GM19238 (cell line): ENCODE data around the gene IL15RA.
"Not testable (repeated sequence)": the region's sequence is repeated elsewhere in the genome, so short reads cannot be mapped to it uniquely, and the experiment has no call there.

Experiments
- DNase-seq: peaks from one replicate; pipeline ENCODE4 v3.0.0; 2011; ENCODE audit warnings: low spot score; ENCODE audit not compliant: insufficient read length

Gene IL15RA

DNA sequence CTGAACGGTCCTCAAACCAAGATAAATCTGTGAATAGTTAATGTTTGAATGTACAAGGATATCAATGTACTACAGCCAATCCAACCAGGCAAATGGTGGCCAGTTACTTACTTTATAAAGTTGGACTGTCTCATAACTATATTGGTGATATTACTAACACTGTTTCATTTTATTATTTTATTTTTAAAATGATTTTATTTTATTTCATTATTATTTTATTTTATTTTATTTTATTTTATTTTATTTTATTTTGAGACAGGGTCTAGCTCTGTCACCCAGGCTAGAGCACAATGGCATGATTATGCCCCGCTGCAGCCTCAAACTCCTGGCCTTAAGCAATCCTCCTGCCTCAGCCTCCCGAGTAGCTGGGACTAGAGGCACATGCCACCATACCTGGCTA is 6.8 kb downstream of the IL15RA start:
- no peak for DNase-seq

DNA sequence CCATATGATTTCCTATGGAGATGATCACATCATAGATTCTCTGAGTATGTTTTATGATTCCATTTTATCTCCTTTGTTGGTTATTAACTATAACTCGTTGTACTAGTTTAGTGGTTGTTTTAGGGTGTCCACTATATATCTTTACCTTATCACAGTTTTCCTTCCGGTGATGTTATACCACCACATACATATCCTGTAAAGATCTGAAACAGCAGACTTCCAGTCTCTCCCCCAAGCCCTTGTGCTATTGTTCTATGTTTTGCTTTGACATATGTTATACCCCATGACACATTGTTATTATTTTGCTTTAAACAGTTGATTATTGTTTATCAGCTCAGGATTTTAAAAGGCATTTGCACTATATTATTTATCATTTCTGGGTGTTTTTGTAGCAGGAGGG is 7.3 kb downstream of the IL15RA start:
- no peak for DNase-seq

DNA sequence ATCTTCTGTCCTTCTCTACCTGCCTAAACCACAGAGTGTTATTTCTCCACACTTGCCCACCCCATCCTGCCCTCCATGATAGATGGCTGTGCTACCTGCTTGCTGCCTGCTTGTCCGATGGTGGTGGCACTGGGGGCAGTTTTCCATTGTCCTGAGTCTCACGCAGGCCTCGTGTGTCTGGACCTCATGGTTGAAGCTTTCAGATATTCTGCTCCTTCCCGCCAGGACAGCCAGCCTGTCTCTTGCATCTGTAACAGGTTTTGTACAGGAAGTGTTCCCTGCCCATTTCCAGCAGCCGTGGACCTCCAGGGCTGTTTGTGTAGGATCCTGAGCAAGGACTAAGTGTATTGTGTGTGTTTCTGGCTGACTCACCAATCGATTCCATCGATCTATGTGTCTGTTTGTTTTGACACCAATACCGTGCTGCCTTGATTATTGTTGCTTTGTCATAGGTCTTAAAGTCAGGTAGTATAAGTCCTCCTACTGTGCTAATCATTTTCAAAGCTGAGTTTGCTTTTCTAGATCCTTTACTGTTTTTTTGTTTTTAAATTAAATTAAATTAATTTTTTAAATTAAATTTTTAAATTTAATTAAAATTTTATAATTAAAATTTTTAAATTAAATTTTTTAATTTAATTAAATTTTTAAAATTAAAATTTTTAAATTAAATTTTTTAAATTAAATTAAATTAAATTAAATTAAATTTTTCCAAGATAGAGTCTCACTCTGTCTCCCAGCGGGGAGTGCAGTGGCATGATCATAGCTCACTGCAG is 8.5 kb downstream of the IL15RA start:
- DNase-seq = no peak

DNA sequence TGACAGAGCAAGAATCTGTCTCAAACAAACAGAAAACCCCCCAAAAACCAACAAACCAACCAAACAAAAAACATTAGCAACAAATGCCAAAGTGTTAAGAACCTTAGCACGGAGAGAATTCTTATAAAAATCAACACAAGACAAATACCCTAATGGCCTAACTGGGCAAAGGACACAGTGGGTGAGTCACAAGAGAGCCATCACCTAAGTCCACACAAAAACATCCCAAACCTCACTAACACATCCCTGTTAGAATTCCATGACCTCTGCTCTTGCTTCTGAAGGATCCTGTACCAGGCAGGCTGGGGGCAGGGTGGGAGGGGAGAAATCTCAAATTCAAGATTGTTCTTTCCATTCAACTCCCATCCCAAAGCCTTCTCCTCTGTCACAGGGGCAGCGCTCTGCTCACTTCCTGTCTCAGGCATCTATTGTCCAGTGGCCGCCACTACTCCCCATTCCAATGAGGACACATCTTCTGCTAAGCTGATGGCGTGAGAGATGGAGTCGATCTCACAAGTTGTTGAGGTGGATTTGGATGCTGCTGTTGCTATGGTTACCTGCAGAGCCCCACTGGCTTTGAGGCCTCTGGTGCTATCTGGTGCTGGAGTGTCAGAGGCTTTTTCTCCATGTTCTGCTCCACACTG is 9.2 kb downstream of the IL15RA start:
- DNase-seq = no peak

DNA sequence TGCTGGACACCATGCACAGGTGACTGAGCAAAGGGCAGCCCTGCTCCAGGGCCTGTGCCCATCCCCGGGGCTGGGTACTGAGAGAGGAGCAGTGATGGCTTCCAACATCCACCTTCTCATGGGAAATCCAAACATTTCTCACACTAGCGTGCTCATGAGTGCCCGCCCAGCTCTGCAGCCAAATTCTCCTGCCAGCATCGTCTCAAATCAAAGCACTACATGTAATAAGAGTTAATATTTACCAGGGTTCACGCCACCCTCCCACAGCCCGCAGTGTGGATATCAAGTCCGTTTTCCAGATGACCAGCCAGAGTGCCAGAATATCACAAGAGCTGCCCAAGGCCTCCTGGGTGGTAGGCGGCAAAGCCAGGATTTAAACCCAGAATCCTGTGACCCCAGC is 12.1 kb downstream of the IL15RA start:
- no peak for DNase-seq

DNA sequence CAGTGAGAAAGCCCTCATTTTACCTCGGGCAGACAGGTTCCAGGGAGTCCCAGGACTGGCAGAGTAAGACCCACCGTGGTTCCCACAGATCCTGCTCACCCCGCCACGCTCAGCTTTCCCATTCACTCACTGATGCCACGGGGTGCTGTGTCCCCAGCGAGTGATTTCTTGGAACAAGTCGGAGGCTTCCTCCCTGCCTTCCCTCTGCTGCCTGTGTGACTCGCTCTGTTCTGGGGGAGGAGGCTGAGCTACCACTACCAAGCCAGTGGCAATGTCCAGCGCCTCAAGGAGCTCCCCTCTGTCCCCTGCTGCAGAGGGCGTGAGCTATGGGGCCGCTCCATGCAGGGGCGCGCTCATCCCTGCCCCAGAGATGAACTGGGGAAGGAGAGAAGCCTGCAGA is 12.6 kb downstream of the IL15RA start:
- DNase-seq = no peak

DNA sequence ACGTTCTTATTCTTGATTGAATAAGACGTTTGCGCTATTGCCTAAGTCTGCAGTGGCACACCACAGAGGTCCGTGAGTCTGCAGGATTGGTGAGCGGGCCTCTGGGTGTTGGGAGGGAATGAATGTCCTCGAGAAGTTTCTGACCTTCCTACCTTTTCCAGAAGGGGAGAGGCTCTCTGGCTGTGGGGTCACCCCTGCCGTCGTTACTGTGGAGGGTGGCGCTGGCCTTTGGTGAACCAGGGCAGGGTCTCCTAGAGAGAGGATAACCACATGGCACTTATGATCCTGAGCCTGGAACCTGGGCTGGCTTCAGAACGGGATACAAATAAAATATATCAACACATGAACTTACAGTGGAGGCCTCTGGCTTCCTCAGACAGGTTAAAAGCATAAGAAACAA is 13.8 kb downstream of the IL15RA start:
- no peak for DNase-seq

DNA sequence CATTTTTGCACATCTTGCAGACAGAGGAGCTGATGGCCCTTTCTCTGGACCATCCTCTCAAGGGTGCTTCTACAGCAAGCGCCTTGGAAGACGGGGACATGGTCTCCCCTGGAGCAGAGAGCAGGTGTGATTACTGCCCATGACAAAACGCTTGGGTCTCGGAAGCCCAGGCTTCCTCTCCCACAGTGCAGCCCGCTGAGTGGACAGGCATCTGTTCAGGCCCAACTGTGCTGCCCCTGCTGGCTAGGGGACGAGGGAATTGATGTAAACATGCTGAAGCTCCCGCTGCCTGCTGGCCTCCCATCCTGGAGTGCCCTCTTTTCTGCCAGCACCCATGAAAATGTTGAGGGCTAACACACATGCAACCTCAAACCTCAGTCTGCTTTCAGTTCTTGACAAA is 14.3 kb downstream of the IL15RA start:
- DNase-seq = no peak

DNA sequence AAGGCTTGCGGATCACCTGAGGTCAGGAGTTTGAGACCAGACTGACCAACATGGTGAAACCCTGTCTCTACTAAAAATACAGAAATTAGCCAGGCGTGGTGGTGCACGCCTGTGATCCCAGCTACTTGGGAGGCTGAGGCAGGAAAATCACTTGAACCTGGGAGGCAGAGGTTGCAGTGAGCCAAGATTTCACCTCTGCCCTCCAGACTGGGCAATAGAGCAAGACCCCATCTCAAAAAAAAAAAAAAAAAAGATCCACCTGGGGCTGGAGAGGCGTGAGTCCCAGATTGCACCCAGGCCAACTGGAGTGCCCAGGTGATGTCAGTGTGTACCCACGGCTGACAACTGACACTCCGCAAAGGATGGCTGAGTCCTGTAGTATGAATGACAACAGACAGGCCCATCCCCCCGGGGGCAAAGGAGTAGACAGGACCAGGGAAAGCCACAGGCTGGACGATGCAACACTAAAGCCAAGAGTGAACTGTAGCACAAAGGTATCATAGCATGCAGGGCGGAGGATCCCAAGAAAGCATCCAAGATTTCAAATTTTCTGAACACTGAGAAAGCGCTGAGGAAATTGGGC is 14.9 kb downstream of the IL15RA start:
- not testable (repeated sequence) for DNase-seq

DNA sequence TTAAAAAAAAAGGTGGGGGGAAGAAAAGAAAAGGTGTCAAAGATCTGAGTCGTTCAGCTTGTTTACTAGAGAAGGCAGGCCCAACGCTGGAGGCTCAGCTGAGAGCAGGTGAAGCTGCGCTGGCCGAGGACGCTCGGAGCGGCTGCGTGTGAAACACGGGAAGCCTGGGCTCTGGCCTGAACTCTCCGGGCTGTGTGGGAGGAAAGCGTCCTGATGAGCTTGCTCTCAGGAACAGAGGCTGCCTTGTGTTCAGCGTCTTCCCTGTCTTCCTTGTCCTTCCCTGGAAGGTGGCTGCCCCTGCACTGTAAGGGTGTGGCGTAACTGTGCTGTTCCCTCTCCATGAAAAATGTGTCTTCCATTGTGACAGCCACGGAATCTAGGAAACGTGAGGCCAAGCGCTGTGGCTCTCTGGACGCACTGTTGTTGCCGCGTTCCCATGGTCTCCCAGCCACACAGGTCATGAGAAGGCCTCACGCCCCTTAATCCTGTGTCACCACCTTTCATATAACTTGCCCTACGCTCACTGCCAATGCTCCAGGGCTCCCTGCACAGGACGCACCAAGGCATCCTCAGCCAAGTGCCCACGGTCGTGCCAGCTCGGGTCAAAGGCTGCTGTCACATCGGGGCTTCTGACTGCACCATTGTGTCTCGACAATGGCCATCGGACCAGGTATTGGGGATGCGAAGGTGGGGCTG is 15.8 kb downstream of the IL15RA start:
- no peak for DNase-seq

DNA sequence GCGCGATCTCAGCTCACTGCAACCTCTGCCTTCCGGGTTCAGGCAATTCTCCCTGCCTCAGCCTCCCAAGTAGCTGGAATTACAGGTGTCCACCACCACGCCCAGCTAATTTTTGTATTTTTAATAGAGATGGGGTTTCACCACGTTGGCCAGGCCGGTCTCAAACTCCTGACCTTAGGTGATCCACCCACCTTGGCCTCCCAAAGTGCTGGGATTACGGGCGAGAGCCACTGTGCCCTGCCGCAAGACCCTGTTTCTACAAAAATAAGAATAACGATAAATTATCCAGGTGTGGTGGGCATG is 16.4 kb downstream of the IL15RA start:
- not testable (repeated sequence) for DNase-seq

DNA sequence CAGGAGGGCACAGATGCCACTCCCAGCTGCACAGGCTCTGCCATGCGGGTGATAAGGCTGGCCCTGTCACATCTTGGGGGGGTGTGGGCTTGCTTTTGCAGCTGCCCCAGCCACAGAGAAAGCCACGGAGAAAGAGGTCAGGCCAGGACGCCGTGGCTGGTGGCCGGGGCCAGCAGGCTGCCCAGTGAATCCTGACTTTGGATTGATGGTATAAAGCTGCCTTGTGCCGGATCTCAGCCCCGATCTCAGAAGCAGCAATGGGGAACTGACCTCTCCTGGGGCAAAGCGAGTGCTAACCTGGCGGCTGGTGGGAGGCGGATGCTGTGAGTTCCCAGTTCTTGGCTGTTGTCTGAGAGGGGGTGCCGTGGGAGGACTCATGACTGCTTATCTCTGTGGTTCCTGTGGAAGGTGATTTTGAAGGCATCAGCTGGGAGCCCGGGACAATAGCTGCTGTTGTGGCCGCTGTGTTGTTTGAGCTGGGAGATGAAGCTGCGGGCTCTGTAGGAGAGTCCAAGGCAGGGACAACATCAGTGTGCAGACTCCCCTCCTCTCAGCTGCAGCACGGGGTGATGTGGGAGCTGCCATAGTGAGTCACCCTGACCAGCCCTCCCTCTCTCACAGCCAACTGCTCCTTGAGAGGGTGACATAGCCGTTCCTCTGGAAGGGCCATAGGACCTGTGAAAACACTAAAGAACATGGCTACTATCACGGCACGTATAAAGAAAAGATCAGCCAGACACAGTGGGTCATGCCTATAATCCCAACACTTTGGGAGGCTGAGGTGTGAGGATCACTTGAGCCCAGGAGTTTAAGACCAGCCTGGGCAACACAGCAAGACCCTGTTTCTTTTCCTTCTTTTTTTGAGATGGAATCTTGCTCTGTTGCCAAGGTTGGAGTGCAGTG is 17.0 kb downstream of the IL15RA start:
- DNase-seq = no peak

DNA sequence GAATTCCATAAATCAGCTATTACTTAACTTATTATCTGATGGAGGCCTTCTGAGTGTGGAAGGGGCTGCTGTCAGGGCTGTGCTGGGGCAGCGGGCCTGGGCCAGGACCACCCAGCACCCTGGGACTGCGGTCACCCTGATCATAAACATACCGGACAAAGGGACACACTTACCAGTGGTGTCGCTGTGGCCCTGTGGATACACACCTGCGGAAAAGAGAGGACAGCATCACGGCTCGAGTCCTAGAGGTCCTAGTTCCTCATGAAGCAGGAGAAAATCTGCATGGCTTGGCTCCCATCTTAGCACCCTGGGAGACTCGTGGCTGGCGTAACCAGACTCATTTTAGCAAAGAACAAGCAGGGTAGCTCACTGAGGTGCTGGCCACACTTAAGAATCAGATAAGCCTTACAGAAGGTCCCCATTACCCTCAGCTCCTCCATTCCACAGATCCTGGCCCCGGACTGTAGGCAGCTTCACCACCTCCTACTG is 17.7 kb downstream of the IL15RA start:
- no peak for DNase-seq

DNA sequence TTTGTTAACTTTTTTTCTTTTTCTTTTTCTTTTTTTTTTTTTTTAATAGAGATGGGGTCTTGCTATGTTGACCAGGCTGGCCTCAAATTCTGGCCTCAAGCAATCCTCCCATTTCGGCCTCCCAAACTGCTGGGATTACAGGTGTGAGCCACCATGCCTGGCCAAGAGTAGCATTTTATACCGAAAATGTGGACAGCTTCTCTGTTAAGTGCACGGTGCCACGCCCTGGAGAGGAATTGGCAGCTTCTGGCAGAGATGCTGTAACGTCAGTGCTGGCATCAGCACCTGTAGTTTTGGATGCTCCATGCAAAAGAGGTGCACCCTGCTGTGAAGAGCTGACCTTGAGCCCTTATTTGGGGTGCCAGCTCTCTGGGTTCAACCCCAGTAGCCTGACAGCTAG is 18.2 kb downstream of the IL15RA start:
- DNase-seq = no peak

DNA sequence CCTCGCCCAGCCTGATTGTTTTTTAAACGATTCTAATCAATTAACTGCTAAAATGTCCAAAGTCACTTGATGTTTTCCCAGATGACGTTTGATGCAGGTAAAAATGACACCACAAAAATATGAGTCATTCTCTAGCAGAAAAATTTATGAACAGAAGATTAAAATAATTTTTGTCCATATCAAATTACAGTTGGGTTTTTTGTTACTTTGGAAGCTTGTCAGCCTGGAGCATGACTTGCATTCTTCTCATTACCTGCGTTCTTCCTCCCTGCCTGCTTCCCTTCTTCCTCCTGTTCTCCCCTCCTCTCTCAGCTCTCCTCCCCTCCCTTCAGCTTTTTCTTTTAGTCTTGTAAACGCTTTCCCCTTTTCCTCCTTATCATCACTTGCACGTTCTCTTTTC is 18.7 kb downstream of the IL15RA start:
- DNase-seq = no peak

DNA sequence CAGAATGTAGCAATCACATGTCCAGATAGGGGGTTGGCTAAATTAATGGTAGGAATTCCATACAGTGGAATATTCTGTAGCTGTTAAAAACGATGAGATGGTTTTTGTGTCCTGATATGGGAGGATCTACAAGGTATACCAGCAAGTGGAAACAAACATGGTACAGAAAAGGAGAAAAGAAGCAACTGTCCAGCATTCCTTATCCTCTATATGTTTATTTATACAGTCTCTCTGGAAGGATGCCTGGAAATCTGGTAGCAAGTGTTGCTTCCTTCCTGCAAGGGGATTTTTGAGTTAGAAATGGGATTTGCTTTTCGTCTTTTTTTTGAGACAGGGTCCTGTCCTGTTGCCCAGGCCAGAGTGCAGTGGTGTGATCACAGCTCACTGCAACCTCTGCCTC is 19.3 kb downstream of the IL15RA start:
- no peak for DNase-seq

DNA sequence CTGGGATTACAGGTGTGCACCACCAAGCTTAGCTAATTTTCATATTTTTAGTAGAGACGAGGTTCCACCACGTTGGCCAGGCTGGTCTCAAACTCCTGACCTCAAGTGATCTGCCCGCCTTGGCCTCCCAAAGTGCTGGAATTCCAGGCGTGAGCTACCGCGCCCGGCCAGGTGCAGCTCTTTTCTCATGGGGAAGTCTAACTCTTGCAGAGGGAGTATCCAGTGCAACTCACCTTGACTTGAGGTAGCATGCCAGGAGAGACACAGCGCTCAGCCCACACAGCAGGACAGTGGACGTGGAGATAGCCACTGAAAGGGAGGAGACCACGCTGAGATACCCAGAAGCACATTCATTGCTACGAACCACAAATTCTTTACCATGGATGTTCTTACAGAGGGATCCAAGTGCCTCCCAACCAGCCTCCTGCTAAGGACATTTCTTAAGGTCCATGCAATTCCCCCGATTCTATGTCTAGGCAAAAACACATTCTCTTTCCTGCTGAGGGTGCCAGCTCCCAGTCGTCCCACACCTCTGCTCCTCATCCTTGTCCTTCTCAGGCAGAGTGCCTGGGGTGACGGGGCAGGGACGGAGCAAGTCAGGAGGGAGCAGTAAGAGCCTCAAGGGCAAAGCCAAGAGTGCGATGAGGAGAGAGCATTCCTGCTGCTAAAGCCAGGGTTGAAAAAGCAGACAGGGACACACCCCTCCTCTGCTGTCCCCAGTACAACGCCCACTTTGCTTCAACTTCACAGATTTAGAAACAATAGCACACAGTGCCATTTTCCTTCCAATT is 21.0 kb downstream of the IL15RA start:
- DNase-seq = no peak

DNA sequence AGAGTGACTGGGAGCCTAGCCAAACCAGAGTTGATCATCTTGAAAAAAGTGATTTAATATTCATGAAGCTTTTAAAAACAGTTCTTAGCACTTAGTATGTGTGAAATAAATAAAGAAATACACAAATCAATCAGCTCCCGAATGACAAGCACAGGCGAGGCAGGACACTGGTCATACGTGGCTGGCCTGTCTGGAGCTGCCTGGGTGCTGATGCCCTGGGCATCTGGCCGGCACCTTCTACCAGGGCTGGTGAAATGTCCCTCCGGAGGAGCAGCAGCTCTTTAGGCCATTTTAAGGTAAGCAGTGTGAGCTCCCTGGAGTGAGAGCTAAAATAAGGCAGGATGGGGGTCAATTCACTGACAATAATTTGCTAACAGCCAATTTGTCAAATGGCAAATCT is 23.7 kb downstream of the IL15RA start:
- no peak for DNase-seq

DNA sequence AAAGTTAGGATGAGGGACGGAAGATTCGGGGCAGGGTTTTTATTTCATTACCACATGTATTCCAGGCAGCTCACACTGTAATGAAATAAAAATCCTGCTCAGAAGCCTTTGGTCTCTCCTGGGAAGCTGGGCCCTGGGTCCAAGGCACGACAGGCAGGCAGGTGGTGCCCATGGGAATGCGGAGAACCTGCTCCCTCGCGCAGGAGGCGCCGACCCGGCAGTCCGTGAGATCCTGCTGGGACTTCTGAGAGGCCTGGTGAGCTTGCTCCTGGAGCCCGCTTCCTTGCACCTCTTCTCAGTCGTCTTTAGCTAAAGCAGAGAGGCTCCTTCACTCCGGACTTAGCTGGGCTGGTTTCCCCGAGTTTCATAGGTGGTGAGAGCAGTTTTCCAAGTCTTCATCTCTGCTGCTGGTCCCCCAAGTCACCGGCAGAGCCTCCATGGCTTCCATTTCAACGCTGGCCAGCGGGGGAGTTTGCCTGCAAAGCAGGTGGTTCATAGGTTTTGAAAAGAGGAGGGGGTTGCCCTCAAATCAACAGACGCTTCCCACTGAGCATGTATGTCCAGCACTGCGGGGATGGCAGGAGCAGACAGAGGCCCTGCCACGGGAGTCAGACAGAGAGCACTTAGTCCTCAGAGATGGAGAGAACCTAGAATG is 24.5 kb downstream of the IL15RA start:
- no peak for DNase-seq
